Activated CD8-positive, alpha-beta memory T cell treated with anti-CD3 and anti-CD28 coated beads, Interleukin-2, amount 50 U/mL, for 1 hour (primary cell): ENCODE data around the gene TAS2R19.
A peak's percentile ranks its signal among the peaks of the same experiment; 100 is the strongest.

ENCODE experiments used
- DNase-seq: peaks from one replicate; pipeline ENCODE4 v3.0.0-alpha.2; 2020; ENCODE audit errors: extremely low read depth

The TAS2R19 gene

DNA sequence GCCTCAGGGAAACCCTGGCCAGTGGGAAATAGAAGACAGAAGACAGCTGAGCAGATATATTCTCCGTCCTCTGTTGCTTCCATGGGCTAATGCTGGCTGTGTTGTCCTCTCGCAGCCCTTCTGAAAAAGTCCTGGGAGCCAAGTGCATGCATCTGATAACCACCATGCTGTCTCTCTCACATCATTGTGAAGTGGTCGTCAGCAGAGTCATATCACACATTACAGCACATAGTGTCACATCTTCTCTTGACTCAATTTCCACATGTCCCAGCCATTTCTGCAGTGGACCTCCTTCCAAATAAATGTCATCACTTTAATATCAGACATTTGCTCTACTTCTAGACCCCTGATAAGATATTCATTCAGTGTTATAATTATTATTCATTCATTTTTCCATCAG is 28.1 kb downstream of the TAS2R19 start:
- no peak for DNase-seq

- no peak for DNase-seq
These were observed 33.3 kb downstream of the TAS2R19 start for GRCh38 chr12:10989107-10989506.

- DNase-seq: no peak
These were observed 35.6 kb downstream of the TAS2R19 start, which contains the start of gene TAS2R50 for GRCh38 chr12:10986812-10987211. Gene TAS2R50, minus strand, starts transcription at chr12:10986912. Its CDS starts 52 bp downstream, at chr12:10986860.

DNA sequence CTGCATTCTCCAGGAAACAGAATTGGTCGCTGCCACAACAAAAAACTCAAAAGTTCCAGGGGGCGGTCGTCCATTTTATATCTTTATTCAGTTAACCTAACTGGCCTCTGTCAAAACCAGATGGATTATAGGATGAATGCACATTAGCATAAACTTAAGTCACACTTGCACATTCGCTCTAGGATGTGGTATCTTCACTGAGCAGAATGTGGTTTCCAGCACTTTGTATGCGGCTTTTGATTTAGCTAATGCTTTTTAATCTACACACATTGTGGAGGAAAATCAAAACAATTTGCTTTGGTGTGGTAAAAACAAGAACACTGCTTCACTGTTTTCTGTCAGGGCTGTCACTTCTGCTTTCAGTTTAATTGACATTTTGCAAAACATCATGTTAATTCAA is 40.2 kb downstream of the TAS2R19 start:
- peak; percentile 0 for DNase-seq

DNA sequence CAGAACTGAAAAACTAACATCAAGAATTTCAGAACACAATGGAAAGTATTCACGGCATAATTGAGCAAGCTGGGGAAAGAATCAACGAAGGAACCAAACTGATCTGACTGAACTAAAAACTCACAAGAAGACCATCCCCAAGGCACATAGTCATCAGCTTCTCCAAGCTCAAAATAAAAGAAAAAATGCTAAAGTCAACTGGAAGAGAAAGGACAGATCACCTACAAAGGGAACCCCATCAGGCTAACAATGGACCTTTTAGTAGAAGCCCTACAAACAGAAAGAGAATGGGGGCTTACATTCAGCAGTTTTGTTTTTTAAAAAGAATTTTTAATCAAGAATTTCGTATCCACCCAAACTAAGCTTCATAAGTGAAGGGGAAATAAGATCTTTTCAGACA is 47.5 kb downstream of the TAS2R19 start:
- no peak for DNase-seq
